PC-3 (cell line): ENCODE measurements around the gene RCOR2.

ENCODE experiments used
- CTCF ChIP-seq: fragments of 300-600 bp; sonication (generic); conservative IDR thresholded peaks from 2 replicates; pipeline ENCODE4 v1.5.1; 2017; ENCODE audit warnings: antibody characterized with exemption, low read depth, mild to moderate bottlenecking, low read length
- EZH2 ChIP-seq: fragments of 300-600 bp; sonication (generic); IDR thresholded peaks from one replicate; pipeline ENCODE4 v1.6.1; 2017; ENCODE audit warnings: antibody characterized with exemption, mild to moderate bottlenecking, low read length; ENCODE audit not compliant: unreplicated experiment
- EZH2phosphoT487 ChIP-seq: fragments of 300-600 bp; sonication (generic); IDR thresholded peaks from 2 replicates; pipeline ENCODE4 v1.6.1; 2018; ENCODE audit warnings: mild to moderate bottlenecking, antibody characterized with exemption, low read length, borderline replicate concordance

GRCh38 chr11:63907063-63907462 lies 9.9 kb downstream of the RCOR2 start:
- no peak for TF ChIP-seq EZH2
- TF ChIP-seq CTCF: no peak
- no peak for TF ChIP-seq EZH2phosphoT487
